ENCODE data around the gene ZNF584.

Gene ZNF584

GRCh38 chr19:58399903-58400302 lies 8.5 kb upstream of the ZNF584 start:
- Histone ChIP-seq H3K27ac (ENCODE audit: extremely low read depth, low read depth, low read length) (no peak overlapping the region), H3K4me1 (ENCODE audit: control insufficient read depth, insufficient read depth, low read length) (peaks cover 3% of the 10 kb centered on the region; the same call in 1 of the 2 replicates), H3K36me3 (ENCODE audit: control insufficient read depth in 2 of 2, insufficient read depth in 1 of 2, low read length in 2 of 2) (peaks cover under 1 to 12% of the 10 kb centered on the region in 2 experiments; a peak in 2 of 3 replicates), H3K9me3 (ENCODE audit: control insufficient read depth, insufficient read depth, low read depth, low read length) (no peaks in the 10 kb centered on the region), H3K4me3 (ENCODE audit: low read depth, low read length) (no peak overlapping the region)
- TF ChIP-seq ZNF837 (tag by site-specific recombination; IDR thresholded peaks at IDR 0.05) (no peak), ZNF138 (tag by site-specific recombination; IDR thresholded peaks at IDR 0.05; ENCODE audit: borderline replicate concordance) (no peak), ZNF777 (tag by site-specific recombination; IDR thresholded peaks at IDR 0.05; ENCODE audit: borderline replicate concordance) (no peak), PRDM1 (tag by site-specific recombination; IDR thresholded peaks at IDR 0.05) (no peak), ZNF214 (tag by site-specific recombination; IDR thresholded peaks at IDR 0.05; ENCODE audit: borderline replicate concordance) (no peak)
- TF ChIP-seq, protein P1, sequence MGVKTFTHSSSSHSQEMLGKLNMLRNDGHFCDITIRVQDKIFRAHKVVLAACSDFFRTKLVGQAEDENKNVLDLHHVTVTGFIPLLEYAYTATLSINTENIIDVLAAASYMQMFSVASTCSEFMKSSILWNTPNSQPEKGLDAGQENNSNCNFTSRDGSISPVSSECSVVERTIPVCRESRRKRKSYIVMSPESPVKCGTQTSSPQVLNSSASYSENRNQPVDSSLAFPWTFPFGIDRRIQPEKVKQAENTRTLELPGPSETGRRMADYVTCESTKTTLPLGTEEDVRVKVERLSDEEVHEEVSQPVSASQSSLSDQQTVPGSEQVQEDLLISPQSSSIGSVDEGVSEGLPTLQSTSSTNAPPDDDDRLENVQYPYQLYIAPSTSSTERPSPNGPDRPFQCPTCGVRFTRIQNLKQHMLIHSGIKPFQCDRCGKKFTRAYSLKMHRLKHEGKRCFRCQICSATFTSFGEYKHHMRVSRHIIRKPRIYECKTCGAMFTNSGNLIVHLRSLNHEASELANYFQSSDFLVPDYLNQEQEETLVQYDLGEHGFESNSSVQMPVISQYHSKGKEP (tag by site-specific recombination; IDR thresholded peaks at IDR 0.05), result no peak
- POLR2A ChIA-PET, result interaction anchor here (0.7 to 1.5 kb wide), 5 partner anchors 8 to 183 kb away, joined by 3 to 10 read pairs (median 4); partner anchors contain the start of genes RPS5, ZNF497 and ZNF584
- CTCF ChIA-PET, result no interaction called here

GRCh38 chr19:58400316-58400915 lies 8.0 kb upstream of the ZNF584 start:
- no peak for TF ChIP-seq PATZ1 (tag by site-specific recombination; IDR thresholded peaks at IDR 0.05)
- no peak for TF ChIP-seq ZNF274 (IDR thresholded peaks at IDR 0.05; ENCODE audit: low read length)
- TF ChIP-seq ZNF274 (tag by site-specific recombination; IDR thresholded peaks at IDR 0.05; ENCODE audit: borderline replicate concordance), result no peak
- no peak for TF ChIP-seq ZSCAN16 (tag by site-specific recombination; IDR thresholded peaks at IDR 0.05)
- no peak for TF ChIP-seq GLIS1 (tag by site-specific recombination; IDR thresholded peaks at IDR 0.05)
- TF ChIP-seq SP2 (tag by site-specific recombination; IDR thresholded peaks at IDR 0.05), result peak; percentile 52
- TF ChIP-seq ZNF354C (tag by site-specific recombination; IDR thresholded peaks at IDR 0.05; ENCODE audit: borderline replicate concordance, low read depth), result no peak
- TF ChIP-seq PBX3 (CRISPR knock-in tag; IDR thresholded peaks at IDR 0.05), result 0 out of 2 replicates have a peak, but pooled peaks have one; percentile 21
- TF ChIP-seq ZBTB1 (tag by site-specific recombination; IDR thresholded peaks at IDR 0.05), result no peak
- no peak for TF ChIP-seq ZNF112 (tag by site-specific recombination; IDR thresholded peaks at IDR 0.05)
- TF ChIP-seq ZNF561 (tag by site-specific recombination; IDR thresholded peaks at IDR 0.05; ENCODE audit: borderline replicate concordance), result no peak
- no peak for TF ChIP-seq ZNF585B (tag by site-specific recombination; IDR thresholded peaks at IDR 0.05)
- no peak for TF ChIP-seq ZNF514 (tag by site-specific recombination; IDR thresholded peaks at IDR 0.05)
- TF ChIP-seq ZNF747 (tag by site-specific recombination; IDR thresholded peaks at IDR 0.05), result no peak
- TF ChIP-seq ZNF76 (tag by site-specific recombination; IDR thresholded peaks at IDR 0.05; ENCODE audit: borderline replicate concordance, low read depth), result no peak
- TF ChIP-seq ZNF776 (tag by site-specific recombination; IDR thresholded peaks at IDR 0.05; ENCODE audit: borderline replicate concordance), result no peak
- TF ChIP-seq, protein P1 (tag by site-specific recombination; IDR thresholded peaks at IDR 0.05), result no peak
- no peak for TF ChIP-seq ZNF529 (tag by site-specific recombination; IDR thresholded peaks at IDR 0.05; ENCODE audit: insufficient replicate concordance)
- H3K4me1 ChIP-seq (ENCODE audit: control insufficient read depth, insufficient read depth, low read length), result peaks cover 3% of the 10 kb centered on the region; the same call in 1 of the 2 replicates
- ChIA-PET POLR2A (interaction anchor here (0.9 to 1.5 kb wide), 4 partner anchors 8 to 38 kb away, joined by 3 to 10 read pairs (median 4); partner anchors contain the start of genes RPS5, ZNF497 and ZNF584), CTCF (no interaction called here)
- H3K27ac ChIP-seq (ENCODE audit: extremely low read depth, low read depth, low read length), result no peak overlapping the region; the same call in 1 of the 2 replicates
- H3K9me3 ChIP-seq (ENCODE audit: control insufficient read depth, insufficient read depth, low read depth, low read length), result no peaks in the 10 kb centered on the region
- H3K36me3 ChIP-seq (ENCODE audit: control insufficient read depth in 2 of 2, insufficient read depth in 1 of 2, low read length in 2 of 2), result peaks cover 0 to 7% of the 10 kb centered on the region in 2 experiments; a peak in 2 of 3 replicates
- H3K4me3 ChIP-seq (ENCODE audit: low read depth, low read length), result peak overlapping the region; percentile 33
